ENCODE measurements around the gene NMT2.

NMT2 gene

DNA sequence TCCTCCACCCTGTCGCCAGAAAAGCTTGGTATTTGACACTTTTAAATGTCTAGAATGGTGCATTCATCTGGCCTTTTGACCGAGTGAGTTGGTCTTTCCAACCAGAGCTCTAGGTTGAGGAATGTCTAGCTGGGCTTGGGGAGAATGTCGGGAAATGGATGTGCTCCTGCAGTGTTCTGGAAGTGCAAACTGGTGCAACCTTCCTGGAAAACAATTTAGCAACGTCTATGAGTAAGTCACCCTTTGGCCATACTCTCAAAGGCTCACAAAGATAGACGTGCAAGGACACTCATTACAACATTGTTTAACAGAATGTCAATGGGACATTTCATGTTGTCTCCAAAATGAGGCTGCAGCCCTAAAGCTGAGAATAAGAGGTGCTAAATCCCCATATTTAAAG is 12.2 kb upstream of the NMT2 start:
- H3K4me3 ChIP-seq (ENCODE audit: low read depth, low read length) = no peak overlapping the region
- TF ChIP-seq, protein P1, sequence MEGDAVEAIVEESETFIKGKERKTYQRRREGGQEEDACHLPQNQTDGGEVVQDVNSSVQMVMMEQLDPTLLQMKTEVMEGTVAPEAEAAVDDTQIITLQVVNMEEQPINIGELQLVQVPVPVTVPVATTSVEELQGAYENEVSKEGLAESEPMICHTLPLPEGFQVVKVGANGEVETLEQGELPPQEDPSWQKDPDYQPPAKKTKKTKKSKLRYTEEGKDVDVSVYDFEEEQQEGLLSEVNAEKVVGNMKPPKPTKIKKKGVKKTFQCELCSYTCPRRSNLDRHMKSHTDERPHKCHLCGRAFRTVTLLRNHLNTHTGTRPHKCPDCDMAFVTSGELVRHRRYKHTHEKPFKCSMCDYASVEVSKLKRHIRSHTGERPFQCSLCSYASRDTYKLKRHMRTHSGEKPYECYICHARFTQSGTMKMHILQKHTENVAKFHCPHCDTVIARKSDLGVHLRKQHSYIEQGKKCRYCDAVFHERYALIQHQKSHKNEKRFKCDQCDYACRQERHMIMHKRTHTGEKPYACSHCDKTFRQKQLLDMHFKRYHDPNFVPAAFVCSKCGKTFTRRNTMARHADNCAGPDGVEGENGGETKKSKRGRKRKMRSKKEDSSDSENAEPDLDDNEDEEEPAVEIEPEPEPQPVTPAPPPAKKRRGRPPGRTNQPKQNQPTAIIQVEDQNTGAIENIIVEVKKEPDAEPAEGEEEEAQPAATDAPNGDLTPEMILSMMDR (IDR thresholded peaks at IDR 0.05; ENCODE audit: borderline replicate concordance, insufficient read depth, low read depth, low read length) = no peak

DNA sequence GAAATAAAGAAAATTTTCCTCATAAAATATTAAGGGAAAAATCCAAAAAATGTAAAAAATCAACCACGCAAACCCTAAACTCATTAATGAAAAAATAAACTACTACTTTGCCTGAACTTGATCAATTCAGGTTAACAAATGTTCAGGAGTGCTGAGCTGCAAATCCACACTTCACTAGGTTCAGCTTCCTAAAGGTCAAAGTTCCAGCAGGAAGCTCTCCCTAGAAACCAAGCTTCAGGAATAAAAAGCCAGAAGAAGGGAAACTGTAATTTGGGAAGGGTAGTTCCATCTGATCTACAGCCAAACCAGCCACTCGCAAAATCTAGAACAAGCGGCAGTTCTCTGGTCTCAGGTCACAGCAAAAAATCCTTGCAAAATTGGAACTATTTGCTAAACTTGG is 7.8 kb upstream of the NMT2 start:
- TF ChIP-seq, protein P1 (IDR thresholded peaks at IDR 0.05; ENCODE audit: borderline replicate concordance, insufficient read depth, low read depth, low read length) = no peak
- H3K4me3 ChIP-seq (ENCODE audit: low read depth, low read length) = no peak overlapping the region

- TF ChIP-seq, protein P1 (IDR thresholded peaks at IDR 0.05; ENCODE audit: borderline replicate concordance, insufficient read depth, low read depth, low read length) = no peak
- H3K4me3 ChIP-seq (ENCODE audit: low read depth, low read length) = no peak overlapping the region
These were observed 7.1 kb upstream of the NMT2 start for GRCh38 chr10:15175587-15175986.

DNA sequence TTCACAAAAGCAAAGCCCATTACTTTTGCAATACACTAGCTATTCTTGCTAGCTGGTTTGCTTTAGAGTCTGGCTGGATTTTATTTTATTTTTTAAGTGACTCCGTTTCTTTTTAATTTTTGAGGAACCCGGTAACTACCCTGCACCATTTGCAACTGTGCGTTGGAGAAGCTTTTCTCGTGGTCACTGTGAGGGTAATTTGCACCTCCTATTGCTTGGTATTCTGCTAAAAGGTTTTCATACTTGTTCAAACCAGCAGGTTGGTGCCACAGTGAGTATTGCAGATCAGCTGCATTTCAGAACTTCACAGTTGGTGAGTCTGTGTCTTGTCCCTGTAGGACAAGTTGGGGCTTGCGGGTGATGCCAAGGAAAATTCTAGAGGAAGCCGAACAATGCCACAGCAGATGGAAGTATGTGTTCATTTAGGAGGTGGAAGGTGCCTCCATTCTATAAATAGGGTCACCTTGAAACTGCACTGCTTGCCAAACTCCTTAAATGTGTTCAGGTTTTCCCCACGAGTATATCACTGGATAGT is 3.9 kb upstream of the NMT2 start:
- H3K4me3 ChIP-seq (ENCODE audit: low read depth, low read length) = no peak overlapping the region
- TF ChIP-seq, protein P1 (IDR thresholded peaks at IDR 0.05; ENCODE audit: borderline replicate concordance, insufficient read depth, low read depth, low read length) = no peak

DNA sequence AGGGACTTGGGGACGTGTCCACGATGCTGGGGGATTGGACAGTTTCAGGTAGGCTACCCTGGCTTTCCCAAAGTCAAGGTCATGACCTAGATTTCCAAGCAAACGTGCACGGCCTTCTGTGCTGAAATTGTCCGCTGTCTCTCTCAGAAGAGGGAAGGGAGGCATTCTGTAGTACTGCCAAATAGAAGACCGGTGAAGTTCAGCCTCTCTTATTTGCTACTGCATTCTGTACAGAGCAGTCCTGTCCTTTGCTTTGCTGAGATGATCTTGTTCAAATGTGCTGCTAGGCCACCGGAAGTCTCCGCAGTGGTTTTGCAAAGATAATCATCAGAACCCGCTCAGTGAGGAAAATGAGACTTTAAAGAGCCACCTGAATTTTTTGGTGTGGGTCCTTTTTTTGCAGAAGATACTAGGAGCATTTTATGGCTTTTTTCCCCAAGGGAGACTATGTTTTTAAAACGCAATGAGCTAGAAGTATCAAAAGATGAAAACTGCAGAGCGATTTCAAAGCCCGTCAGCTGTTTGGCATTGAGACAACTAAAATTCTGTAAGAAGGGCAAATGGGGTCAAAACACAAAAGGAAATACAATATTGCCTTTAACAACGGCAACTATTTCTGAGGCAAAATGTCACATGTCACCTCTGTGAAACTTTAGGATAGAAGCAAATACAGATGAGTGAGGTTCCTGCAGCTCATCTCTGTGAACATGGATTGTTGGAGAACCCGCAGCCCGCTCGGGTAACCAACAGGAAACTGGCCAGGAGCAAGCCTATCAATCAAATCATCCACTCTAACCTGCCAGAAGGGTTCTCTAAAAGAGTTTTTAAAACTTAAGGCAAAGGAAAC is 1.3 kb upstream of the NMT2 start:
- H3K4me3 ChIP-seq (ENCODE audit: low read depth, low read length) = no peak overlapping the region
- TF ChIP-seq, protein P1 (IDR thresholded peaks at IDR 0.05; ENCODE audit: borderline replicate concordance, insufficient read depth, low read depth, low read length) = no peak

GRCh38 chr10:15168786-15169554 is 477 bp upstream of the NMT2 start:
- H3K4me3 ChIP-seq (ENCODE audit: low read depth, low read length) = no peak overlapping the region
- TF ChIP-seq, protein P1 (IDR thresholded peaks at IDR 0.05; ENCODE audit: borderline replicate concordance, insufficient read depth, low read depth, low read length) = no peak

Measured in GM12875 (cell line).